ENCODE results near the gene RPS16. TPM values are rescaled to one million over a fixed set of nuclear protein-coding genes. Genes with fewer than 3 reads are reported as not detected.
A peak's percentile ranks its signal among the peaks of the same experiment; 100 is the strongest.

RPS16 gene
- total and polyA plus RNA-seq, 2 of the 13 experiments (the other 11 are each of a cell fraction or from before 2014, with no cell fraction given): 488 to 2,583 TPM

GRCh38 chr19:39390751-39391437, 44.9 kb downstream of the RPS16 start, which contains the start of the genes MED29 and PAF1 (continued):
- TF ChIP-seq ZNF18 (CRISPR knock-in tag; IDR thresholded peaks at IDR 0.05; ENCODE audit: insufficient replicate concordance) (no peak), TFDP1 (CRISPR knock-in tag; IDR thresholded peaks at IDR 0.05; ENCODE audit: borderline replicate concordance) (peak; percentile 74; the same call in 1 of the 2 replicates), THAP11 (CRISPR knock-in tag; IDR thresholded peaks at IDR 0.05) (peak; percentile 98), ZNF597 (CRISPR knock-in tag; IDR thresholded peaks at IDR 0.05) (no peak), ZBTB8A (CRISPR knock-in tag; IDR thresholded peaks at IDR 0.05; ENCODE audit: borderline replicate concordance, low read depth) (no peak), IKZF4 (CRISPR knock-in tag; IDR thresholded peaks at IDR 0.05; ENCODE audit: borderline replicate concordance, low read depth, not compliant biosample characterization) (no peak), ZFP90 (CRISPR knock-in tag; IDR thresholded peaks at IDR 0.05; ENCODE audit: borderline replicate concordance) (peak; percentile 37; the same call in 1 of the 2 replicates), FOXC1 (CRISPR knock-in tag; IDR thresholded peaks at IDR 0.05; ENCODE audit: borderline replicate concordance) (peak; percentile 11; the same call in 1 of the 2 replicates), TBL1XR1 (IDR thresholded peaks at IDR 0.05; ENCODE audit: borderline replicate concordance, low read length, partially characterized antibody) (no peak), ZNF569 (CRISPR knock-in tag; IDR thresholded peaks at IDR 0.05; ENCODE audit: borderline replicate concordance) (no peak), PRPF4 (IDR thresholded peaks at IDR 0.05; ENCODE audit: low read depth, low read length, poor library complexity, severe bottlenecking) (no peak), TERF1 (CRISPR knock-in tag; IDR thresholded peaks at IDR 0.05) (no peak), ZNF33A (CRISPR knock-in tag; IDR thresholded peaks at IDR 0.05; ENCODE audit: borderline replicate concordance) (no peak), PLSCR1 (CRISPR knock-in tag; IDR thresholded peaks at IDR 0.05; ENCODE audit: borderline replicate concordance) (no peak), ZNF609 (CRISPR knock-in tag; IDR thresholded peaks at IDR 0.05; ENCODE audit: borderline replicate concordance) (peak; percentile 39; the same call in 1 of the 2 replicates)

All from HepG2 (cell line).